Muscle of leg (tissue), 11 donors: ENCODE data around the gene FAM89B. TPM values are rescaled to one million over a fixed set of nuclear protein-coding genes. Genes with fewer than 3 reads are reported as not detected.

Source experiments
- DNase-seq: peaks from one replicate; pipeline ENCODE4 v3.0.0; 2013
- H3K27ac ChIP-seq: one replicate; pipeline ENCODE4 v1.5.1; 2013; ENCODE audit warnings: mild to moderate bottlenecking, low read length, control low read depth
- H3K27me3 ChIP-seq: one replicate; pipeline ENCODE4 v1.6.1; 2013; ENCODE audit warnings: low read length; ENCODE audit not compliant: control insufficient read depth, insufficient read depth
- H3K36me3 ChIP-seq: one replicate; pipeline ENCODE4 v1.6.1; 2013; ENCODE audit warnings: low read length; ENCODE audit not compliant: control insufficient read depth, insufficient read depth
- H3K4me1 ChIP-seq: one replicate; pipeline ENCODE4 v1.6.1; 2013; ENCODE audit warnings: low read length; ENCODE audit not compliant: control insufficient read depth, insufficient read depth
- H3K4me3 ChIP-seq: one replicate; pipeline ENCODE4 v1.5.1; 2013; ENCODE audit warnings: low read length, control low read depth
- H3K9me3 ChIP-seq: replicated peaks from 2 replicates; pipeline ENCODE4 v1.6.1; 2013; ENCODE audit warnings: low read depth, low read length; ENCODE audit not compliant: control insufficient read depth
- WGBS: methylation state at CpG from one replicate; pipeline ENCODE4 v1.1.5; 2013; ENCODE audit warnings: missing lambda C conversion rate; ENCODE audit not compliant: insufficient coverage; 5-methylcytosine and 5-hydroxymethylcytosine counted together
- polyA plus RNA-seq, 8 donors: library from polyadenylated mRNA; unstranded; fragments of 120-200 nt; gene quantifications; one replicate each; pipeline versions ENCODE4 v1.2.1 to v1.2.3, GENCODE V29; 2013; ENCODE audit warnings: inconsistent platforms in 1 of 8, low replicate concordance in 1 of 8; ENCODE audit not compliant: insufficient read length in 8 of 8, insufficient read depth in 1 of 8
- total RNA-seq: library from RNA; stranded (reverse); fragments of 120-200 nt; gene quantifications from one replicate; pipeline ENCODE4 v1.2.4, GENCODE V29; 2013

FAM89B gene
- total and polyA plus RNA-seq, 9 donors = 32.5 to 53.2 (median 43.9) TPM

DNA sequence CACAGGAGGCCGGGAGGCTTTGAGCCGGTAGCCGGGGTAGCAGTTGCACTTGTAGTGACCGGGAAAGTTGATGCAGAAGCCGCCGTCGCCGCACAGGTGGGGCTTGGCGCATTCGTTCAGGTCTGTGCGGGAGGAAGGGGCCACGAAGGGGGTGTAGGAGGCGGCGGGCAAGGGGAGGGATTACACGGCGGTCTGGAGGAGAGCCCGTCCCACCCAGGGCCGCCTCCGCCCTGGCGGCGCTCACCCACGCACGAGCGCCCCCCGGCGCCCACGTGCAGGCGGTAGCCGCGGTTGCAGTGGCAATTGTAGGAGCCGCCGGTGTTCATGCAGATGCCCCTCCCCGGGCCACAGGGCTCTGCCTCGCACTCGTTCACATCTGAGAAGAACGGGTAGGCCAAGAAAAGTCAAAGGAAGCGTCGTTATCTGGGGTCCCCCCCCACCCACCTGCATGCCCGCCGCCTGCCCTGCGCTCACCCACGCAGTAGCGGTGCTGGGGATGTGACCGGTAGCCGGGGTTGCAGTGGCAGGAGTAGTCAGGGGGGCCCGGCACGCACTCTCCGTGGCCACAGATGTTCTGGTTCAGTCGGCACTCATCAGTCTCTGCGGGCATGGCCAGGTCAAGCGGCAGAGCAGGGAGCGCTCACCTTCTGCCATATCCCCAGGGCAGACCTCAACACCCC lies 24.8 kb upstream of the FAM89B start:
- DNase-seq = no peak
- no peak overlapping the region for H3K27ac ChIP-seq
- 61% methylated on average over 51 of the region's 52 CpGs for WGBS

DNA sequence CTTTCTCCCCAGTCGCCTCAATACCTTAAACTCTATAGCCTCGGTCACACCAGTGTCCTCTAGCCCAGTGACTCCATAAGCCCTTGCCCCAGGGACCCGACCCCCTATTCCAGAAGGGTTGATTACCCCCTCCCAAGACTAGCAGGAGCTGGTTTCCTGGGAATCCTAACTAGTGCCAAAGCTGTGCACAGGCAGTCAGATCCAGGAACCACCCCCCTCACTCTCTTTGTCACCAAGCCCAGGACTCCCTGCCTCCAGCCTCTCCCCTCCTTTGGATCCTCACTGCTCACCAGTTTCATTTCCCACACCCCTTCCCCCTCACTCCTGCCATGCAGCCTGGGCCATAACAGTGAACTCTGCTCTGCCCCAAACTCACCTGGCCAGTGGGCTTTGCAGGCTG lies 23.9 kb upstream of the FAM89B start:
- no peak for DNase-seq
- Histone ChIP-seq H3K27me3 (peaks cover 3% of the 10 kb centered on the region), H3K36me3 (peaks cover 63% of the 10 kb centered on the region), H3K27ac (no peak overlapping the region), H3K4me1 (no peaks in the 10 kb centered on the region), H3K9me3 (no peaks in the 10 kb centered on the region), H3K4me3 (no peak overlapping the region)
- 91% methylated on average over 3 of the region's 3 CpGs for WGBS

More for the DNA sequence above, 24.8 kb upstream of the FAM89B start:
- H3K4me3 ChIP-seq = no peak overlapping the region
- H3K36me3 ChIP-seq = peaks cover 68% of the 10 kb centered on the region
- H3K27me3 ChIP-seq = peaks cover 3% of the 10 kb centered on the region
- H3K9me3 ChIP-seq = no peaks in the 10 kb centered on the region
- H3K4me1 ChIP-seq = no peaks in the 10 kb centered on the region

GRCh38 chr11:65549096-65549495 lies 23.2 kb upstream of the FAM89B start:
- DNase-seq = no peak
- no peaks in the 10 kb centered on the region for H3K9me3 ChIP-seq
- H3K27me3 ChIP-seq = peaks cover 3% of the 10 kb centered on the region
- H3K4me1 ChIP-seq = peaks cover 3% of the 10 kb centered on the region
- H3K4me3 ChIP-seq = no peak overlapping the region
- no peak overlapping the region for H3K27ac ChIP-seq
- WGBS = 73% methylated on average over 3 of the region's 3 CpGs
- H3K36me3 ChIP-seq = peaks cover 63% of the 10 kb centered on the region

- H3K36me3 ChIP-seq = peaks cover 49% of the 10 kb centered on the region
These were observed 20.6 kb upstream of the FAM89B start for GRCh38 chr11:65551572-65552387.

DNA sequence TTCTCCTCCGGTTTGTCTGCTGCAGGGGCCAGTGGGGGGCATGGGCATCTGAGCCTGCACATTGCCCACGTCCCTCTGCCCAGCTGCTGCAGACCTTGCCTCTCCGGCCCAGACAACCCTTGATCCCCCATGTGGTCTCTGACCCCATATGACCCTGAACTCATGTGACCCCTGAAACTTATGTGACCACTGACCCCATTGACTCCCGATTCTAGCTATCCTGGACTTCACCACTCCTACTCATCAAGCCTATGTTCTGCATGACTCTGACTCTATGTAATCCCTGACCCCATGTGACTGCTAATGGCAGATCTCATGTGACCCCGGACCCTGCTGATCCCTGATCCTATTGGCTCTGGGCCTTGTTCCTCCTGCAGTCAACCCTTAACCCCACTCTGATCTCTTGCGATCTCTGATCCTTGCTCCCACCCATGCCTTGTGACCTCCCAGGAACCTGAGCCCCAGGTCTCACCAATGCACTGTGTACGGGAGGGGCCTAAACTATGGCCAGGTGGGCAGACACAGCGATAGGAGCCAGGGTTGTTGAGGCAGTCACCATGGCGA lies 19.9 kb upstream of the FAM89B start:
- peaks cover 46% of the 10 kb centered on the region for H3K36me3 ChIP-seq
- peaks cover 3% of the 10 kb centered on the region for H3K27me3 ChIP-seq
- H3K4me3 ChIP-seq = no peak overlapping the region
- H3K4me1 ChIP-seq = peaks cover 33% of the 10 kb centered on the region
- no peak for DNase-seq
- 79% methylated on average over 8 of the region's 9 CpGs for WGBS
- no peak overlapping the region for H3K27ac ChIP-seq
- no peaks in the 10 kb centered on the region for H3K9me3 ChIP-seq

More at GRCh38 chr11:65551572-65552387, 20.6 kb upstream of the FAM89B start:
- Histone ChIP-seq H3K4me1 (peaks cover 26% of the 10 kb centered on the region), H3K27ac (no peak overlapping the region), H3K27me3 (peaks cover 3% of the 10 kb centered on the region), H3K9me3 (no peaks in the 10 kb centered on the region), H3K4me3 (no peak overlapping the region)
- WGBS = 57% methylated on average over 15 of the region's 17 CpGs
- no peak for DNase-seq

- DNase-seq = no peak
- H3K4me3 ChIP-seq = no peak overlapping the region
- no peak overlapping the region for H3K27ac ChIP-seq
- H3K27me3 ChIP-seq = no peaks in the 10 kb centered on the region
- peaks cover 34% of the 10 kb centered on the region for H3K4me1 ChIP-seq
- H3K9me3 ChIP-seq = no peaks in the 10 kb centered on the region
- WGBS = 24% methylated on average over 32 of the region's 37 CpGs
- peaks cover 38% of the 10 kb centered on the region for H3K36me3 ChIP-seq
These were observed 18.9 kb upstream of the FAM89B start for GRCh38 chr11:65553301-65554001.

DNA sequence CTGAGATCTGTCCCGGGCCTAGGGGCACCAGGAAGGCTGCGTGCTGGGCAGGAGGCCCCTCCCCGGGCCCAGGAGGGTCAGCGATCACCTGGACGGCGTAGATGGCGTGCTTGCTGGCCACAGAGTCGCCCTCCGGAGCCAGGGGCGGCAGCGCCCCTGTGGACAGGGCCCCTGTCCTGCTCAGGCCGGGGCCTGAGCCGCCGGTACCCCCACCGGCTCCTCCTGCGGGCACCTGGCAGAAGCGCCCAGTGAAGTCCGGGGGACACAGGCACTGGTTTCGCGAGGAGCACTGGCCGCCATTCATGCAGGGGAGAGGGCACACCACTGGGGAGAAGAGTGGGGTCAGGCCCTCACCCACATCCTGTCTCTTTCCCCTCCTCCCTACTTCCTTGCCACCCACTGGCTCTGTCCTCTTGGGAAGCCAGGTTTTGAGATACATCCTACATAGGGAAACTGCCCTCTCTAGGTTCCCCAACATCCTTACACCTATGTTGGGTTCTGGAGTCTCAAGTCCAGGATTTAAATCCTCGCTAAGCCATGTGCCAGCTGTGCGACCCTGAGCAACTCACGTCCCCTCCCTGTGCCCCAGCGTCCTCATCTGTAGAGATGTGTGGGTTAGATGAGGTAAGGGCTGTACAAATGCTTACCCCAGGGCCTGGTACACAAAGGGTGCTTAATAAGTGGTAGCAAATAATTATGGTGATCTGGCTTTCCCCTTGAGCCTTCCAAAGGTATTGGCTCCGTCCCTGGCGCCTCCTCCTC lies 18.1 kb upstream of the FAM89B start:
- Histone ChIP-seq H3K27ac (no peak overlapping the region), H3K4me1 (peaks cover 42% of the 10 kb centered on the region), H3K36me3 (peaks cover 30% of the 10 kb centered on the region), H3K9me3 (no peaks in the 10 kb centered on the region), H3K4me3 (no peak overlapping the region), H3K27me3 (no peaks in the 10 kb centered on the region)
- DNase-seq = no peak
- 68% methylated on average over 16 of the region's 27 CpGs for WGBS

- no peak overlapping the region for H3K27ac ChIP-seq
- WGBS = 79% methylated on average over 4 of the region's 4 CpGs
- H3K9me3 ChIP-seq = no peaks in the 10 kb centered on the region
- H3K36me3 ChIP-seq = peaks cover 25% of the 10 kb centered on the region
- H3K4me3 ChIP-seq = no peak overlapping the region
- no peaks in the 10 kb centered on the region for H3K27me3 ChIP-seq
- H3K4me1 ChIP-seq = peaks cover 49% of the 10 kb centered on the region
- no peak for DNase-seq
These were observed 17.4 kb upstream of the FAM89B start for GRCh38 chr11:65554842-65555430.

GRCh38 chr11:65555693-65556231 lies 16.6 kb upstream of the FAM89B start:
- H3K27ac ChIP-seq = no peak overlapping the region
- no peaks in the 10 kb centered on the region for H3K27me3 ChIP-seq
- H3K36me3 ChIP-seq = peaks cover 22% of the 10 kb centered on the region
- no peaks in the 10 kb centered on the region for H3K9me3 ChIP-seq
- no peak for DNase-seq
- 54% methylated on average over 4 of the region's 6 CpGs for WGBS
- H3K4me1 ChIP-seq = peaks cover 57% of the 10 kb centered on the region
- H3K4me3 ChIP-seq = no peak overlapping the region
